Neural cell (in vitro differentiated cells): ENCODE data around the gene C12orf60. TPM values are rescaled to one million over a fixed set of nuclear protein-coding genes. Genes with fewer than 3 reads are reported as not detected.

Experiments used
- H2AFZ ChIP-seq: fragments of 200-600, 300-800 bp; sonication (generic), shearing (Covaris generic); 2 replicates; pipeline ENCODE4 v1.6.0; 2014; ENCODE audit warnings: low read depth, mild to moderate bottlenecking, antibody characterized with exemption, low read length, moderate library complexity
- H3F3A ChIP-seq: fragments of 200-600 bp; shearing (Covaris generic); 2 replicates; pipeline ENCODE4 v1.6.1; 2016; ENCODE audit warnings: mild to moderate bottlenecking, moderate library complexity, mixed read lengths, antibody characterized with exemption, low read length; ENCODE audit not compliant: insufficient read depth, poor library complexity, severe bottlenecking
- H3K27ac ChIP-seq: fragments of 200-600, 300-800 bp; sonication (generic), shearing (Covaris generic); 2 replicates; pipeline ENCODE4 v1.5.1; 2014; ENCODE audit warnings: mild to moderate bottlenecking, low read length, moderate library complexity
- H3K27me3 ChIP-seq: fragments of 300-800, 200-600 bp; sonication (generic), shearing (Covaris generic); 2 replicates; pipeline ENCODE4 v1.6.0; 2014; ENCODE audit warnings: mild to moderate bottlenecking, low read depth, low read length, moderate library complexity; ENCODE audit not compliant: insufficient read depth
- H3K36me3 ChIP-seq: fragments of 300-800, 200-600 bp; sonication (generic), shearing (Covaris generic); 2 replicates; pipeline ENCODE4 v1.5.1; 2014; ENCODE audit warnings: mild to moderate bottlenecking, antibody characterized with exemption, low read length, moderate library complexity; ENCODE audit not compliant: insufficient read depth
- H3K4me2 ChIP-seq: fragments of 300-800, 200-600 bp; sonication (generic), shearing (Covaris generic); 2 replicates; pipeline ENCODE4 v1.6.0; 2014; ENCODE audit warnings: mild to moderate bottlenecking, low read length
- H3K4me3 ChIP-seq: fragments of 300-800, 200-600 bp; sonication (generic), shearing (Covaris generic); 2 replicates; pipeline ENCODE4 v1.5.1; 2014; ENCODE audit warnings: mild to moderate bottlenecking, low read length, moderate library complexity
- H3K79me2 ChIP-seq: fragments of 200-600 bp; shearing (Covaris generic); replicated peaks from 2 replicates; pipeline ENCODE4 v1.6.0; 2014; ENCODE audit warnings: mild to moderate bottlenecking, low read length, moderate library complexity; ENCODE audit not compliant: insufficient read depth
- H3K9ac ChIP-seq: fragments of 300-800, 200-600 bp; sonication (generic), shearing (Covaris generic); 2 replicates; pipeline ENCODE4 v1.6.1; 2016; ENCODE audit warnings: mild to moderate bottlenecking, low read length, mixed read lengths
- H3K9me2 ChIP-seq: fragments of 200-600 bp; shearing (Covaris generic); 2 replicates; pipeline ENCODE4 v1.6.1; 2016; ENCODE audit warnings: mild to moderate bottlenecking, low read length, mixed read lengths; ENCODE audit not compliant: insufficient read depth
- H3K9me3 ChIP-seq: fragments of 200-600, 300-800 bp; sonication (generic), shearing (Covaris generic); 2 replicates; pipeline ENCODE4 v1.6.1; 2016; ENCODE audit warnings: mild to moderate bottlenecking, mixed run types, low read length, moderate library complexity, mixed read lengths
- H4K20me1 ChIP-seq: fragments of 200-600 bp; shearing (Covaris generic); 2 replicates; pipeline ENCODE4 v1.6.1; 2016; ENCODE audit warnings: mild to moderate bottlenecking, mixed run types; ENCODE audit not compliant: insufficient read depth
- CTCF ChIP-seq: fragments of 450-650 bp; IDR thresholded peaks from 2 replicates; pipeline ENCODE4 v1.5.1; 2014; ENCODE audit warnings: antibody characterized with exemption, mild to moderate bottlenecking, moderate library complexity; ENCODE audit not compliant: poor library complexity, severe bottlenecking
- EP300 ChIP-seq: fragments of 450-650 bp; conservative IDR thresholded peaks from 2 replicates; pipeline ENCODE4 v1.6.1; 2014; ENCODE audit warnings: antibody characterized with exemption, mild to moderate bottlenecking, moderate library complexity; ENCODE audit not compliant: poor library complexity, severe bottlenecking
- EZH2 ChIP-seq: fragments of 200-600, 300-800 bp; shearing (Covaris generic), sonication (generic); IDR thresholded peaks from 2 replicates; pipeline ENCODE4 v1.6.1; 2014; ENCODE audit warnings: antibody characterized with exemption, low read length, borderline replicate concordance, mild to moderate bottlenecking; ENCODE audit not compliant: insufficient read depth, poor library complexity, severe bottlenecking
- MXI1 ChIP-seq: fragments of 450-650 bp; conservative IDR thresholded peaks from 2 replicates; pipeline ENCODE4 v1.6.1; 2014; ENCODE audit warnings: antibody characterized with exemption, mild to moderate bottlenecking; ENCODE audit not compliant: poor library complexity, severe bottlenecking
- POLR2AphosphoS5 ChIP-seq: IDR thresholded peaks from 2 replicates; pipeline ENCODE4 v1.6.1; 2012
- RAD21 ChIP-seq: fragments of 450-650 bp; conservative IDR thresholded peaks from 2 replicates; pipeline ENCODE4 v1.6.1; 2014; ENCODE audit warnings: antibody characterized with exemption, mild to moderate bottlenecking, moderate library complexity
- REST ChIP-seq: IDR thresholded peaks from 2 replicates; pipeline ENCODE4 v1.6.1; 2012; ENCODE audit warnings: borderline replicate concordance
- SMC3 ChIP-seq: fragments of 450-650 bp; conservative IDR thresholded peaks from 2 replicates; pipeline ENCODE4 v1.6.1; 2014; ENCODE audit warnings: antibody characterized with exemption, mild to moderate bottlenecking, moderate library complexity; ENCODE audit not compliant: poor library complexity
- TAF1 ChIP-seq: IDR thresholded peaks from 2 replicates; pipeline ENCODE4 v1.6.1; 2012; ENCODE audit warnings: low read depth
- polyA plus RNA-seq: library from polyadenylated mRNA; depleted of rRNA; stranded (reverse); fragments of >200 nt; gene quantifications from 2 replicates; pipeline ENCODE4 v1.2.3, GENCODE V29; 2014

The C12orf60 gene
- polyA plus RNA-seq, 1 donor from 2014 or later = 4.8 TPM

- H3F3A ChIP-seq = no peaks in the 10 kb centered on the region
- H3K9me3 ChIP-seq = no peaks in the 10 kb centered on the region
- H3K27ac ChIP-seq = no peak overlapping the region
- H4K20me1 ChIP-seq = no peaks in the 10 kb centered on the region
- no peak overlapping the region for H3K4me2 ChIP-seq
- no peak overlapping the region for H2AFZ ChIP-seq
- H3K4me3 ChIP-seq = peak overlapping the region; percentile 70
- peaks cover 36% of the 10 kb centered on the region for H3K27me3 ChIP-seq
- no peak for TF ChIP-seq SMC3
- no peak for TF ChIP-seq REST
- TF ChIP-seq EP300 = no peak
- TF ChIP-seq MXI1 = no peak
- no peak for TF ChIP-seq TAF1
- TF ChIP-seq RAD21 = no peak
- TF ChIP-seq CTCF = no peak
- TF ChIP-seq EZH2 = no peak
- TF ChIP-seq POLR2AphosphoS5 = no peak
- no peak overlapping the region for H3K9ac ChIP-seq
- no peaks in the 10 kb centered on the region for H3K9me2 ChIP-seq
- no peaks in the 10 kb centered on the region for H3K36me3 ChIP-seq
- no peaks in the 10 kb centered on the region for H3K79me2 ChIP-seq
Measured at GRCh38 chr12:14775636-14775980, 27.9 kb upstream of the C12orf60 start.

- Histone ChIP-seq H3K79me2 (no peaks in the 10 kb centered on the region), H3K9me2 (no peaks in the 10 kb centered on the region), H3K9ac (no peak overlapping the region), H3K27me3 (peaks cover 32% of the 10 kb centered on the region), H3K27ac (no peak overlapping the region), H3K36me3 (no peaks in the 10 kb centered on the region), H3F3A (no peaks in the 10 kb centered on the region), H2AFZ (no peak overlapping the region), H3K4me2 (no peak overlapping the region), H3K9me3 (no peaks in the 10 kb centered on the region), H4K20me1 (no peaks in the 10 kb centered on the region), H3K4me3 (no peak overlapping the region)
- TF ChIP-seq RAD21 (no peak), TAF1 (no peak), MXI1 (no peak), SMC3 (no peak), REST (no peak), CTCF (no peak), EP300 (no peak), EZH2 (no peak), POLR2AphosphoS5 (no peak)
Measured at GRCh38 chr12:14776236-14776961, 27.1 kb upstream of the C12orf60 start.
